ENCODE data around the gene PCSK5. TPM values are rescaled to one million over a fixed set of nuclear protein-coding genes. Genes with fewer than 3 reads are reported as not detected.

The PCSK5 gene
- total and polyA plus RNA-seq, 2 of the 8 experiments (the other 6 are each of a cell fraction or from before 2014, with no cell fraction given) = 5.5 to 10.7 TPM

DNA sequence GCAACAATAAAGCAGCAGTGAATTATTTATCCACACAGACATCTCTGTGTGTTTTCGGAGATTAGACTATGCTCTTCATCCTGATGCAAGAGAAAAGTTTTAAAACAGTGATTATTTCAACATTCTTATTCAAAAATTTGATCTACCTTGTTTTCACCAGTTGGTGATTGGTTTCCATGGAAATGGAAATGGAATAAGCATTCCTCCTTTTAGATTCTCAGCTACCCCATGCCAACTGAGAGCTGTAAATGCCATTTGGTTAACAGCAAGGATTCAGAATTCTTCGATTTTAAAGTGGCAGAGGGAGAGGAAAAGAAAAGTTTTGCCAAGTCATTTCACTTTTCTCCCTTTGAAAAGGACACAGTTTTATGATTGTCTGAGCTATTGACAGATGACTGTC is 154.7 kb downstream of the PCSK5 start:
- no peaks in the 10 kb centered on the region for H3K27me3 ChIP-seq (replicated peaks in 1 of 4; ENCODE audit: control insufficient read depth in 3 of 4, extremely low read depth in 1 of 4, insufficient read depth in 3 of 4, low read length in 3 of 4)
- no peak overlapping the region for H3K14ac ChIP-seq (ENCODE audit: insufficient read length)
- no peak overlapping the region for H3K18ac ChIP-seq (ENCODE audit: extremely low read depth, low read length)
- no peak overlapping the region for H2AK5ac ChIP-seq (ENCODE audit: low read depth, low read length)
- no peaks in the 10 kb centered on the region for H3K79me1 ChIP-seq (ENCODE audit: low read depth, low read length)
- TF ChIP-seq EP300 (IDR thresholded peaks at IDR 0.05; ENCODE audit: borderline replicate concordance in 1 of 2, low read depth in 2 of 2, low read length in 2 of 2) = peak in 1 of 2 experiments; percentile 57; a peak in 1 of 3 replicates
- TF ChIP-seq TEAD4 (IDR thresholded peaks at IDR 0.05; ENCODE audit: low read depth, low read length) = peak; percentile 40; the same call in 1 of the 2 replicates
- 0 out of 2 replicates have a peak, but pooled peaks have one; percentile 27 for TF ChIP-seq SP1 (IDR thresholded peaks at IDR 0.05; ENCODE audit: low read depth, low read length)
- TF ChIP-seq MAFK (IDR thresholded peaks at IDR 0.05; ENCODE audit: low read depth, low read length) = 0 out of 2 replicates have a peak, but pooled peaks have one; percentile 7
- peak; percentile 19 for TF ChIP-seq ASH2L (IDR thresholded peaks at IDR 0.05; ENCODE audit: low read length)
- no peak for TF ChIP-seq JUND (IDR thresholded peaks at IDR 0.05; ENCODE audit: low read length)
- no peak for TF ChIP-seq EGR1 (IDR thresholded peaks at IDR 0.05; ENCODE audit: borderline replicate concordance, low read depth, low read length)
- peaks cover 0 to 7% (median 0%) of the 10 kb centered on the region in 4 experiments; a peak in 3 of 7 replicates for H3K4me1 ChIP-seq (replicated peaks in 1 of 4; ENCODE audit: control insufficient read depth in 3 of 4, insufficient read depth in 4 of 4, low read length in 3 of 4)
- no peak overlapping the region for H3K56ac ChIP-seq (replicated peaks; ENCODE audit: insufficient read length, low read depth, low read length)
- FAIRE-seq (peak; percentile 79), DNase-seq (ENCODE audit: low read depth in 1 of 2, low spot score in 2 of 2) (no peak)
- ChIA-PET CTCF (ENCODE audit: partially characterized antibody) (no interaction called here), POLR2A (ENCODE audit: partially characterized antibody) (no interaction called here)
- H2BK12ac ChIP-seq (ENCODE audit: low read depth, low read length) = 0 out of 2 replicates have a peak overlapping the region, but pooled peaks have one; percentile 2
- no peak overlapping the region for H3K9ac ChIP-seq (replicated peaks in 1 of 4; ENCODE audit: extremely low read depth in 1 of 4, low read depth in 3 of 4, low read length in 3 of 4)
- H4K91ac ChIP-seq (replicated peaks; ENCODE audit: insufficient read length, low read length) = no peak overlapping the region
- H4K5ac ChIP-seq (ENCODE audit: insufficient read length, low read depth, low read length) = no peak overlapping the region
- peak overlapping the region; percentile 47 for H3K27ac ChIP-seq (ENCODE audit: low read depth, low read length)
- no peak overlapping the region for H3K23ac ChIP-seq (ENCODE audit: insufficient read length)
- H3K23me2 ChIP-seq (ENCODE audit: low read depth, low read length) = no peaks in the 10 kb centered on the region
- no peaks in the 10 kb centered on the region for H3K36me3 ChIP-seq (ENCODE audit: control insufficient read depth in 2 of 4, insufficient read depth in 4 of 4, low read length in 3 of 4)
- no peak overlapping the region for H2AFZ ChIP-seq (ENCODE audit: low read length)
- H2BK20ac ChIP-seq (ENCODE audit: low read length) = no peak overlapping the region
- H4K8ac ChIP-seq (ENCODE audit: extremely low read depth, insufficient read depth, low read length) = no peak overlapping the region
- WGBS, 2 experiments (ENCODE audit: extremely low coverage in 1 of 2, insufficient coverage in 1 of 2, insufficient read length in 1 of 2, insufficient replicate concordance in 2 of 2, low coverage in 1 of 2, low lambda C conversion rate in 2 of 2, missing lambda C conversion rate in 1 of 2) = 31% methylated on average over 2 of the region's 2 CpGs; no CpG with 5 or more reads in 1 of the 2 experiments
- H3K4ac ChIP-seq (replicated peaks; ENCODE audit: insufficient read length, low read depth, low read length) = no peak overlapping the region
- no peak overlapping the region for H2BK15ac ChIP-seq (ENCODE audit: low read length)
- no peaks in the 10 kb centered on the region for H4K20me1 ChIP-seq (replicated peaks in 1 of 2; ENCODE audit: control insufficient read depth in 1 of 2, insufficient read depth in 2 of 2, low read length in 2 of 2)
- H2BK5ac ChIP-seq (ENCODE audit: low read depth, low read length) = no peak overlapping the region
- H2BK120ac ChIP-seq (replicated peaks; ENCODE audit: low read depth, low read length) = no peak overlapping the region
- H3K79me2 ChIP-seq (ENCODE audit: control insufficient read depth in 1 of 2, insufficient read depth in 2 of 2, low read length in 2 of 2) = no peaks in the 10 kb centered on the region
- H3K9me3 ChIP-seq (ENCODE audit: insufficient read depth in 2 of 2, low read depth in 1 of 2, low read length in 1 of 2) = no peaks in the 10 kb centered on the region
- H3K4me3 ChIP-seq (ENCODE audit: extremely low read depth in 1 of 4, insufficient read depth in 2 of 4, low read depth in 3 of 4, low read length in 4 of 4) = peak overlapping the region in 1 of 4 experiments; percentile 35; a peak in 1 of 8 replicates
- peak overlapping the region; percentile 33 to 34; a peak in 3 of 4 replicates for H3K4me2 ChIP-seq (ENCODE audit: insufficient read depth in 1 of 2, low read depth in 2 of 2, low read length in 2 of 2)
